GM19238 (cell line): ENCODE data around the gene VAMP8.
"Not testable (repeated sequence)": the region's sequence is repeated elsewhere in the genome, so short reads cannot be mapped to it uniquely, and the experiment has no call there.

Experiments used
- DNase-seq: peaks from one replicate; pipeline ENCODE4 v3.0.0; 2011; ENCODE audit warnings: low spot score; ENCODE audit not compliant: insufficient read length

VAMP8 gene

DNA sequence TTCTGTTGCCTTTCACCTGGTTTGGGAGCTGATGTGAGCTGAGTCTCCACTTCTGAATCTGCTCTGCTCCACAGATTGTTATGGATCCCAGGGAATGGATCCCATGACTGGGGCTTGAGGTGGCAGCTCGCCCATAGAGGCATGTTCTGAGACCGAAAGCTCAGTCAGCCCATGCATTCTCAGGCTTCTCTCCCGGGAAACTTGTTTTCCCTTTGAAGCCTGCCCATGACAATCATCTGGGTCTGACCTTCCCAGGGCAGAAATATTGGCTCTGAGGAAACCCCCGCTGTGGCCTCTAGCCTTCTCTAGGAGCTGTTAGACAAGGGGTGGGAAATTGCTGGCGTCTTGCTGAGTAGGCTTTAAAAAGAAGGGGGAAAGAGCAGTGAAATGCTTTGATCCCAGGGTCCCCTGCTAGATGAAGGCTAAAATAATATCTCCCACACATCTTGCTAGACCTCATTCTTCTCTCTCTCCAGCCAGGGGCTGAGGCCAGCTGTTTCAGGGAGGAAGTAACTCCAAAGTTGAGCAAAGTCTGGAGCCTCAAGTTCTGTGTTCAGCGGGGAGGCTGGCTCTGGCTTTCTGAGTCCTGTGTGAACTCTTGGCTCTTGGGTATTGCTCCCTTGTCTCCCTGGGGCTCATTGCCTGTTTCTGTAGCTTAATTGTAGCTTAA is 2.0 kb downstream of the VAMP8 start:
- no peak for DNase-seq

DNA sequence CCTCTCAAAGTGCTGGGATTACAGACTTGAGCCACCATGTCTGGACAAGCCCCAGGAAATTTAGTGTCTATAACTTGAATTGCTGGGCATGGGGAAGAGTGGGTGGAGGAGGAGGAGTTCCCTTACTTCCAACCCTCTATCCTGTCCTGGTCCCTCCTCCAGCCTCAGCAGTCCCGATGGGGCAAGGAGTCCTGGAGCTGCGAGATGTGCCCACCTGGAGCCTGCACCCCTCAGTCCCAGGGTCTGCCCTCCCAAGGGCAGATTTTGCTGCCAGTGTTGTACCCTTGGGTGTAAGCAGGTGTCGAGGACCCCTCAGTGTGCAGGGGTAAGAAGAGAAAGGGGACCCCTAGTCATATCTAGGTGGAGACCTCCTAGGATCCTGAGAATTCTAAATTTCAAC is 2.8 kb downstream of the VAMP8 start:
- DNase-seq: no peak

DNA sequence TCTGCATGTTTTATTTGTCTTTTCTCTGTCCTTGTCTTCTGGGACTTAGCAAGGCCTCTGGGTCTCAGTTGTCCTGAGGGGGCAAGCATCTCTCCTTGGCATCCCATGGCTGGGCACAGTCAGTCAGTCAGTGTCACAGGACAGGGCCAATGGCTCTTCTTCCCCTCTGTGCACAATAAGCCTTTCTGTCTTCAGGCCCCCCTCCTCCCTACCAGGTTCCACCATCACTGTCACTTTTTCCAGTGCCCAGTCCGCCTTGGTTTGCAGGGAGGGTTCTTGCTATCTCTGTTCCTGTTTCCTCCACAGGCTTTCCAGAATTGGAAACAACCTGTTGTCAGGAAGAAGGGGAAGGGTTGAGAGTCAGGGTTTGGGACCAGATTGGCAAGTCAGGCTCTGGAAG is 5.1 kb downstream of the VAMP8 start:
- no peak for DNase-seq

DNA sequence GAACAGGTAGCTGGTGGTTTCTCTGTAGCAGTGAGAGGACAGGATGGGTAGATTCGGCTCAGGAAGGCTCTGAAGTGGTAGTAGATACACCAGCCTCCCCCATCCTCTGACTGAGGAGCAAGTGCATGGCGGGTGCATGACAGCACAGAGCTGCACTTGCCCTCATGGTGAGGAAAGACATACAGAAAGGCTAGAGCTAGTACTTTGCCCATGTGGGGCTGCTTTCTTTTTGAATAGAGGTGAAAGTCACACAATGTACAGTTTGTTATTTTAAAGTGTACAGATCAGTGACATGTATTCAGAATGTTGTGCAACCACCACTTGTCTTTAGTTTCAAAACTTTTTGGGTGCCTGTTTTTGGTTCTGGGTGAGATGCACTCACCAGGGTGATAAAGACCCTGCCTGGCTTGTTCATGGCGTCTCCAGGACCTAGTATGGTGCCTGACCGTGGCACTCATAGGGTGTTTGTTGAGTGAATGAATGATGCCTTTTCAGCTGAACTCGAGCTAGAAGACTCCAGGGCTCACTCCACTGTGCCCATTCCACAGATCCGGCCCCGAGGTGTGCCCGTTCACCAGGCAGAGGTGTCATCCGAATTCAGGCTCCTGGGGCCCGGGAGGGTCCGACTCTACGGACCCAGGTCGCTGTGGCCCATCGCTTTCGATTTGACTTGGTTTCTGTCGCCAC is 6.4 kb downstream of the VAMP8 start:
- DNase-seq: peak; percentile 73

DNA sequence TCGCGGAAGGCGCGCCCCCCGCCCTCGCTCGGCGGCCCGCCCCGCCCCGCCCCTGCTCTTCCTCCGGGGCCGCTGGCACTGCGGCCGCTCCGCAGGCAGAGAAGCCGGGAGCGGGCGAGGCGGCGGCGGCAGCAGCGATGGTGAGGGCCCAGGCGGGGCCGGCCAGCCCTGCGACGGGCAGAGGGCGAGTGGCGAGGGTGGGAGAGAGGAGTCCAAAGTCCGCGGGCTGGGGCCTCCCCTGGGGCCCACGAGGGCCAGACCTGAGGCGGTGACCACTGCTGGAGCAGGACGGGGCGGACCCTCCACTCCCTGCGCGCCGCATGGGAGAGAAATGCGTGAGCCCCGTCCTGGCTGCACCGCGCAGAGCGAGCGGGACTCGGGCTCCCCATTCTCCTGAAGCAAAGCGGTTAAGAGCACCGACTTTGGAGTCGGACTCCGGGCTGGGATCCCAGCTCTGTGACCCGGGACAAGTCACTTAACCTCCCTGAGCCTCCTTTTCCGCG is 7.0 kb downstream of the VAMP8 start, which contains the start of gene VAMP5:
Gene VAMP5, plus strand, starts transcription at position 78 of the 503 bp plus-strand sequence. Its CDS starts 60 bp downstream, at position 138.
- no peak for DNase-seq

DNA sequence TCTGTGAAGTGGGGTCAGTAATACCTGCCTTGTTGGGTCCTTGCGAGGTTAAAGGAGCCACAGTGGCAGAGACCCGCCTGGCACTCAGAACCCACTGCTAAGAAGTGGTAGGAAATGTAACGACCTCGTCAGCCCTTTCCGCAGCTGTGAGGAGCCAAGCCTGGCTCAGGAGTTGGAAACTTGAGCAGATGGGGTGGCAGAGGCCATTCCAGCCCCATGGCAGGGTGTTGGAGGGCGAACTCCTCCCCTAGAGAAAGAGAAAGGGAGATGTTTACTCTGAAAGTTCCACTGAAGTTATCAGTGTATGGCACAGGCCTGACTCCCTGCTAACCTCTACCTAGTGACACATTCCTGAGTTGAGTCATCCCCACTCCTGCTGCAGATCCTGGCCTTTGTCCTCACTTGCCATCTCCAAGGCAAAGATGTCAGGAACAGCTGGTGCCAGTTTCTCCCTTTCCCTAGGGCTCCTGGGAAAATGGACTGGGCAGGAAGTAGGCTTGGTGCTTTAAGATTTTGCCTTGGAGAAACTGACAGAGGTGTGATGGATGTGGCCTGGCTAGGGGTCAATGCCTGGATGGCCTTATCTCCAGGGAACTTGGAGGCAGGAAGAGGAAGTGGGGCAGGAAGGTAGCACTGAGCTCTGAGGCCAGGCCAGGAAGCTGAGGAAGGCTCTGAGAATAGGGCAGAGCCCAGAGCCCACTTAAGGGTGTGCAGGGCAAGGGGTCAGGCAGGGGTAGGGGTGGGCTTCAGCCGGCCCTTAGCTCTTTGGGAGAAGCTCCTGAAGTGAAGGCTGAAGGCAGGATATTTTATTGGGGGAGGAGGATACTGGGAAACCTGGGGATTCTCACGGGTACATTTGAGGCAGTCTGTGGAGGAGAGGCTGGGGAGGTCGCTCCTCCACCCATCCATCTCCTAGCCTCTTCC is 7.7 kb downstream of the VAMP8 start:
- no peak for DNase-seq

DNA sequence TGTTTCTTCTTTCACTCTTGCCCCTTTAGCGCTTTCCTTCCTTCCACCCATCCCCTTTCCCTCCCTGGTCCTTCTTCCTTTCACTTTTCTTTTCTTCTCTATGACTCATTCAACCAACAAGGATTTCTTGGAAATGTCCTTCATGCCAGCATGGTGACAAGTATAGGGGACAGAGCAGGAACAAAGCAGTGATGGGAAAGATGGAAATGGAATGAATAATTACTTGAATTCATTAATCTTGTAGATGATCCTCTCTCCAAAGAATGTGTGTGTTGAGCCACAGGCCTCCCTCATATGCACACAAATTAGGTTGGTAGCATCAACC is 8.4 kb downstream of the VAMP8 start:
- no peak for DNase-seq

DNA sequence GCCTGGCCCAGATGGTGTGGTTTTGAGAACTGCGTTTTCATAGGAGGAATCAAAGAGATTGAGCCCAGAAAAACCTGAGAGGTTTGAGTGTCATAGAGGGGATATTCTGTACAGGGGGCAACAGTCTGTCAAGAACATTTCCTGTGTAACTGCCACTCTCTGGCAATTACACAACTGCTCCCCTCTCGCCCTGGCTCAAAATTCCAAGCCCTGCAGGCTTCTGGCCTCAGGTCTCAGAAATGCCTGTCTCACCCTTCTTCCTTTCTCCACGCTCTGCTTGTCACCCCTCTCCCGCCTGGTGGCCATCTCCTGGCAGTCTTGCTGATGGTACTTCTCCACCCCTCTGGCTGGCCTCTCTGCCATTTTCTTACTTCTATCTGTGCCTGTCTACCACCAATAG is 10.8 kb downstream of the VAMP8 start:
- DNase-seq: no peak

DNA sequence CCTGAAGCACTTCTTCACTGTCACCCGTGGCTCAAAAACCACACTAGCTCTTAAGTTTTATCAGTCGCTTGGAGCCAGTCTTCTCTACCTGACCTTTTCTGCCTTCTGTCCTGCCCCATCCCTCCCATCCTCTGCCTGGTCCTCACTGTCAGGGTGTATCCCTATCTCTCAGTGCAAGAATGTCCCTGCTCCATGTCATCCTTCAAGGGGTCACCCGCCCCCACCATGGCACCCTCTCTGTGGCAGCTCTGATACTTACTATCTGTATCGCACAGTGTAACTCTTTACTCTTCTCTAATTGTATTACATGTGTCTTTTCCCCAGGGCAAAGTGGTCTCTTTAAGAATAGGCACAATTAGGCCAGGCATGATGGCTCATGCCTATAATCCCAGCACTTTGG is 11.3 kb downstream of the VAMP8 start:
- no peak for DNase-seq

DNA sequence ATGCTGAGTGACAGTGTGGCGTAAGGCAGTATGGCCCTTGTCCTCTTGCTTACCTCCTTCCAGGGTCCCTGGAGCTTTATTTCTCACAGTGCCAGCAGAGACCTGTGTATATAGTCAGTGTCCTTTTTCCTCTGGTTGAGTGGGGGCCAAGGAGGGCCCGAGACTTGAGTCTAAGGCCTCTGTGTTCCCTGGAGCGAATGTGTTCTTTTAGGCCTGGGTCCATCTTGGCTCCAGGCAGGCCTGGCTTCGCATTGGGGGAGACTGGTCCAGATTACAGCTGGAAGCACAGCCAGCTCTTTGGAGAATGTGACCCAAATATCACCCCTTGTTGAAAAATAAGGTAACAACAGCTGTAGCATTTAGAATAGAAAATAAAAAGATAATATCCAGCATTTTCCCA is 11.8 kb downstream of the VAMP8 start:
- DNase-seq: no peak

DNA sequence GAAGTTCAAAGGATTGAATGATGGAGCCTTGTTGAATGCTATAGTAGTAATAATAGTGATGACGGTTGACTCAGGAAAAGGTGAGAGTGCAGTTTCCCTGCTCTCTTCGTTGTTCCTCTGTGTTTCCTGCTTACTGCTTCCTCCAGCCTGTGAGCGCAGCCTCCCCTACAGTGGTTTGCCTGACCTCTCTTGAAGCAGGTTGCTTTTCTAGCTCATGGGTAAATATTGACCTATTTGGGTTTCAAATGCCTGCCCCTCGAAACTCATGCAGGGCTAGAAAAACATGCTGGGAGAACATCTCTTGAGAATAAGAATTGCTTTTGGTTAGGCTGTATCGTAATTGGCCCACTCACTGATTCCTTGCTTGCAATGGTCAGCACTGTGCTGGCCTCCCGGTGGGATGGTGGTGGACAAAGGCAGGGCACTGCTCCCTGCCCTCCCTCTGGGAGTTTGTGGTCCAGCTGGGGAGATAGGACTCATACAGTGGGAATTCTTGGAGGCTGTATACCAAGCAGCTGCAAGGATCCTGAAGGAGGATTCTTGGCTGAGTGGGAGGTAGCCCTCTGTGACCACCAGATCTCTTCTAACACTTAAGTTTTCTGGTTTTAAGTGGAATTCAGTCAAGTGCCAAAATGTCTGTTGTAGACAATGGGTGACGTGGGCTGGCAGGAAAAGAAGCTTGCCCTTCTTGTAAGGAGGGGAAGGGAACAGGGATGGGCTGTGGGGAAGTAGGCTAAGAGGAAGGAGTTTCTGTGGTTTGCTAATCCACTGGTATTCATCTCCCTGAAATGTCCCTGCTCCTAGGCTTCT is 12.8 kb downstream of the VAMP8 start:
- DNase-seq: no peak

DNA sequence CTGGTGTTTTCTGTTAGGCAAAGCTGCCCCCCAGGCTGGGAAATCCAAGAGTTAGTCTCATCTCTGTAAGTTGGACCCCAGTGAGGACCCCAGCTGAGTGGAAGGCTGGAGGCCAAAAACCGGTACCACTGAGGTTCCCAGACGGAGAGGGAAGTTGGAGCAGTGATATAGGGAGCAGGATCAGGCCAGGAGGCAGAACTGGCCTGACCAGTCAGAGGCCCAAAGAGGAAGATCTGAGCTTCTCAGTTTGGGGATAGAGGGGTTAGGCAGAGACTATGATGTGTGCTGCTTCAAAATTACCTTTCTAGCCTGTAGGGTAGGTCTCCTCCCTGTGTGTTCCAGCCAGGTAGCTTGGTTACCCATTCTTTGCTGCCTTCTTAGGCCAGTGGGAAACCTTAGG is 13.6 kb downstream of the VAMP8 start:
- no peak for DNase-seq

DNA sequence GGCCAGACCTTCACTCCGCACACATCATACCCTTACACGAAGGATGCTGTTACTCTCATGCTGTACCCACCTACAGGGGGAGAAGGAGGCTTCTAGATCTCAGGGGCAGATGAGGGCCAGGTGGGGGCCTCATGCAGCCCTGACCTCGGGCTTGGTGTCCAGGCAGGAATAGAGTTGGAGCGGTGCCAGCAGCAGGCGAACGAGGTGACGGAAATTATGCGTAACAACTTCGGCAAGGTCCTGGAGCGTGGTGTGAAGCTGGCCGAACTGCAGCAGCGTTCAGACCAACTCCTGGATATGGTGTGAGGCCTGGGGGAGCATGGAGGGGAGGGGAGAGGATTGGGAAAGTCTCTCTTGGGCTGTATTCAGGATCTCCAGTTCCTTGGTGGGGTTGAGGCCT is 14.2 kb downstream of the VAMP8 start:
- no peak for DNase-seq

DNA sequence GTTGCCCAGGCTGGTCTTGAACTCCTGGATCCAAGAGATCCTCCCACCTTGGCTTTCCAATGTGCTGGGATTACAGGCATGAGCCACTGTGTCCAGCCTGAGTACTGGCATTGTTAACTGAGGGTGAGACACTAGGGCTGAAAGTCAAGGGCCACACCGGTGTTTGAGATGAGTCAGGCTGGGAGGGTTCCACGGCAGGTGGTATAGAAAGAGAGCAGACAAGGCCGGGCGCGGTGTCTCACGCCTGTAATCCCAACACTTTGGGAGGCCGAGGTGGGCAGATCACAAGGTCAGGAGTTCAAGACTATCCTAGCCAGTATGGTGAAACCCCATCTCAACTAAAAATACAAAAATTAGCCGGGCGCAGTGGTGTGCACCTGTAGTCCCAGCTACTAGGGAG is 14.9 kb downstream of the VAMP8 start:
- DNase-seq: not testable (repeated sequence)

DNA sequence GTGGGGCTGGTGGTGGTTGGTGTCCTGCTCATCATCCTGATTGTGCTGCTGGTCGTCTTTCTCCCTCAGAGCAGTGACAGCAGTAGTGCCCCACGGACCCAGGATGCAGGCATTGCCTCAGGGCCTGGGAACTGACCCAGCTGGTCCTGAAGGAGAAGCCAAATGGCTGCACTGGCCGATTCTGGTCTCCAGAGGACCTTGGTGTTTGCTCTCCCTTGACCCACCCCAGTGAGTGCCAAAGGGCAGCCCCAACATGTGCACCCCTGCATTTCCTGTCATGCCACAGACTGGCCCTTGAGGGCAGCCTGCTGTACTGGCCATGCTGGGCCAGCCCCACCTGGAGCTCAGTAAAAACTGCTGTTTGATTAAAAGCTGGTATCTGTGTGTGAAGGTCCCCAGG is 15.6 kb downstream of the VAMP8 start:
- no peak for DNase-seq

DNA sequence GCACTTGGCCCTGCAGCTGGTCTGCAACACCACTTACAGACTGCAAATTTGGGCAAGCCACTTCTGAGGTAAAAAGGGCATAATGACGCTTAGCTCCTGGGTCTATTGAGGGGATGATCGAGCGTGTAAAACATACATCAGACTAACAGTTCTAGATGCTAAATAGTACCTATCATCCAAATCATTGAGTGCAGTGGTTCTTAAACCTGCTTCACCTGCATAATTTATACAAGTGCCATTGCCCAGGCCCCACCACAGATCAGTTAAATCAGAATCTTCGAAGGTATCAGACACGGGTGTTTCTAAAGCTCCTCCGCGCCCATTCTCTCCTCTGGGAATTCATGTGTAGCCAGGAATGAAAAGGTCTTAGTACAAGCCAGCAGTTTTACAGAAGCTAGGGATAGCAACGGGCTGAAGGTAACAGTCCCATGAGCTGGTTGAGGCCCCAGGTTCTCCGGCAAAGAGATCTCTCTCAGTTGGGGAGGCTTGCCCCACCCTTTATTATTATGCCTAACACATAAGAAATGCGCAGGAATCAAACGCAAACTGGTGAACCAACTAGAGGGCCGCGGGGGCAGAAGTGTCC is 17.4 kb downstream of the VAMP8 start:
- DNase-seq: no peak

DNA sequence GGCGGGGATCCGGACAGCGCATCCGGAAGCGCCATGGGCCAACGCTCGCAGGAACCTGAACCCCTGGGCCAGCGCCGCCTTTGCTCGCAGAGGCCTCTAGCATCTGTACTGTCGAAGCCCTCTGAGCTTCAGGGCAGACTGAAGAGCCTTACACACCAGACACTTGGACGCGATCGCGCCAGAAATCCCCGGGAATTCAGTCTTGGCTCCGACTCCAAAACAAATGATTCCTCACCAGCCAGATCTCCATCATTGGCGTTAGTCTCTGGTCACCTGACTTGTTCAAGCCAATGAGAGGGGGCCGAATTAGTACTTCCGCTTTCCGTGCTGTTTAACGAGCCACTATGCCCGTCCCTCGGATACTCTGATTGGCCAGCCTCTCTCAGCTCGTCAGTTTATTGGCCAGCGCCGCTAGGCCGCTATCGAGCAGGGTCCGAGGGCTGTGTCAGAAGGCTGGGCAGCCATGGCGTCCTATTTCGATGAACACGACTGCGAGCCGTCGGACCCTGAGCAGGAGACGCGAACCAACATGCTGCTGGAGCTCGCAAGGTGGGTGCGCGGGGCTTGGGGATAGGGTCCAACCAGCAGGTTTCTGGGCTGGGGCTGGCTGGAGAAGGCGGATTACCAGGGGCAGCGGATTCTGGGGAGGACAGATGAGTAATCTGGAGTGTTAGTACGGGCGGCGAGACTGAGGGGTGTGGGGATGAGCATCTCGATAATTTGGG is 18.1 kb downstream of the VAMP8 start, which contains the start of gene RNF181:
Gene RNF181, plus strand, starts transcription at position 445 of the 725 bp plus-strand sequence. Its CDS starts 19 bp downstream, at position 464.
- DNase-seq: peak; percentile 99

DNA sequence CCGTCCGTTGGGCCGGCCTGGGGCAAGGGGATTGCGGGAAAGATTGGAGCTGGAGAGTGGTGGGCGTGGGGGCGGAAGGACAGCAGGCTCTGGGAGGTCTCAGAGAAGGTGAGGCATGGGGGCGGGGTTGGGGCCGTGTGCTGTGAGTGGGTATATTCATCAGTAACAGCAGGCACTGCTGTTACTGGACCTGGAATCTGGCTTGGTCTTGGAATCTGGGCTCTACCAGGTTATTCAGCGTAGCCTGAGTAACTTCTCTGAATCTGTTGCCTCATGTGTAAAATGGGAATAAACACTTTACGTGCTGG is 18.6 kb downstream of the VAMP8 start:
- no peak for DNase-seq

DNA sequence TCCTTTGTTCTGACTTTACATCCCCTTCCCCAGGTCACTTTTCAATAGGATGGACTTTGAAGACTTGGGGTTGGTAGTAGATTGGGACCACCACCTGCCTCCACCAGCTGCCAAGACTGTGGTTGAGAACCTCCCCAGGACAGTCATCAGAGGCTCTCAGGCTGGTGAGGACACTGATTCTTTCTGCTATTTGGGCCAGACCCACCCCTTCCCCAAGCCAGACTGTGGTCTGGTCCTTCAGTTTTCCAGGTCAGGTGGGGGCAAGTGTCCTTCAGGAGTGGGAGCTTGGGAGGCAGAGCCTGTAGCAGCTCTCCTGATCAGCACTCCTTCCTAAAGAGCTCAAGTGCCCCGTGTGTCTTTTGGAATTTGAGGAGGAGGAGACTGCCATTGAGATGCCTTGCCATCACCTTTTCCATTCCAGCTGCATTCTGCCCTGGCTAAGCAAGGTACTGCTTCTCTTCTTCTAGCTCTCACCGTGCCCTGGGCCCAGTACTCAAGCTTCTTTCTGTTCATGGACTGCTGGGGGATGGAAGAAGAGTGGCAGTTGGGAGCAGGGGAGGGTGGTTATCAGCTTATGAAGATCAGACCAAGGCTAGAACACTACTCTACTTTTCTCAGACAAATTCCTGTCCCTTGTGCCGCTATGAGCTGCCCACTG is 19.2 kb downstream of the VAMP8 start:
- DNase-seq: no peak

DNA sequence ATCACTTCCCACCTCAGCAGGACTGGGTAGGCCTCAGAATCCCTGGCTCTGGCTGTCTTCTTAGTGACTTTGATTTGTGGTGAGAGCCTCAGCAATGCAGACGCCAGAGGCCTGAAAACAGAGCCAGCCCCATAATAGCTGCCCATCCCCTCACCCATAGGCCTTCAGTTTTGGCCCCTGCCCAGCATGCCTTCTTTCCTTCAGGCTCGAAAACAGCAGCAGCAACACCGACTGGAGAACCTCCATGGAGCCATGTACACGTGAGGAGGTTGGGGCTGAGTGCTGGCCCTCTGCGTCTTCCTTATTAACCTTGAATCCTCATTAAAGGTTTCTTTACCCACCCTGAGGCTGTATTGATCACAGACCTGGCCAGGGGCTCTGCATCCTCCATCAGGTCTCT is 19.9 kb downstream of the VAMP8 start:
- no peak for DNase-seq
